Vagina (tissue), 2 donors: ENCODE results near the gene ID1.

Experiments
- POLR2A ChIP-seq, 2 donors: fragments of 450-650 bp; IDR thresholded peaks; one replicate each; pipeline ENCODE4 v1.6.1; 2017; ENCODE audit warnings: antibody characterized with exemption in 2 of 2, mild to moderate bottlenecking in 2 of 2, moderate library complexity in 2 of 2
- POLR2AphosphoS5 ChIP-seq, 2 donors: sonication (generic); formaldehyde crosslinking; IDR thresholded peaks; one replicate each; pipeline ENCODE4 v1.9.0; 2017; ENCODE audit warnings: antibody characterized with exemption in 2 of 2, mild to moderate bottlenecking in 2 of 2, low read depth in 1 of 2; ENCODE audit not compliant: insufficient read depth in 1 of 2

GRCh38 chr20:31577194-31577593 is 27.9 kb upstream of the ID1 start:
- TF ChIP-seq POLR2A (IDR thresholded peaks at IDR 0.05) (no peak), POLR2AphosphoS5 (IDR thresholded peaks at IDR 0.05; ENCODE audit: insufficient read depth in 1 of 2, low read depth in 1 of 2) (no peak)
